ENCODE data around the gene PCSK6. TPM values are rescaled to one million over a fixed set of nuclear protein-coding genes. Genes with fewer than 3 reads are reported as not detected.
"Not testable (repeated sequence)": the region's sequence is repeated elsewhere in the genome, so short reads cannot be mapped to it uniquely, and the experiment has no call there.

Gene PCSK6
- total RNA-seq, 1 experiment from 2014 or later, result 2.9 TPM

GRCh38 chr15:101338502-101339057 lies 150.9 kb downstream of the PCSK6 start (continued):
- TF ChIP-seq ZNF532 (CRISPR knock-in tag; IDR thresholded peaks at IDR 0.05; ENCODE audit: borderline replicate concordance), result no peak

GRCh38 chr15:101337976-101338375 lies 151.5 kb downstream of the PCSK6 start:
- peaks cover 9% of the 10 kb centered on the region for H3K36me3 Mint-ChIP-seq
- ChIA-PET CTCF (no interaction called here), POLR2A (no interaction called here)
- no peaks in the 10 kb centered on the region for H3K4me1 Mint-ChIP-seq
- DNase-seq (ENCODE audit: low spot score), result no peak
- H3K27ac Mint-ChIP-seq, result no peak overlapping the region
- H3K4me3 Mint-ChIP-seq, result no peak overlapping the region
- no peak for TF ChIP-seq ZNF232 (CRISPR knock-in tag; IDR thresholded peaks at IDR 0.05)
- no peak for TF ChIP-seq SOX15 (CRISPR knock-in tag; IDR thresholded peaks at IDR 0.05)
- ATAC-seq, result no peak
- H3K27me3 Mint-ChIP-seq (ENCODE audit: low read depth), result peaks cover 37% of the 10 kb centered on the region
- H3K9me3 Mint-ChIP-seq, result peaks cover 23% of the 10 kb centered on the region

GRCh38 chr15:101333907-101334789 lies 155.4 kb downstream of the PCSK6 start:
- POLR2A ChIA-PET; H3K4me1 Mint-ChIP-seq; H3K27ac Mint-ChIP-seq; DNase-seq (ENCODE audit: low spot score); H3K4me3 Mint-ChIP-seq; H3K36me3 Mint-ChIP-seq; CTCF ChIA-PET: not testable (repeated sequence)
- peaks cover 23% of the 10 kb centered on the region for H3K9me3 Mint-ChIP-seq
- 0 out of 2 replicates have a peak, but pooled peaks have one; percentile 26 for ATAC-seq
- peaks cover 60% of the 10 kb centered on the region for H3K27me3 Mint-ChIP-seq (ENCODE audit: low read depth)
- TF ChIP-seq NR2C2 (CRISPR knock-in tag; IDR thresholded peaks at IDR 0.05), result peak; percentile 92
- TF ChIP-seq FOXK1 (CRISPR knock-in tag; IDR thresholded peaks at IDR 0.05), result peak; percentile 57; the same call in 1 of the 2 replicates

- H3K9me3 Mint-ChIP-seq, result peaks cover 23% of the 10 kb centered on the region
- POLR2A ChIA-PET, result no interaction called here
- peaks cover 9% of the 10 kb centered on the region for H3K36me3 Mint-ChIP-seq
- peaks cover 52% of the 10 kb centered on the region for H3K27me3 Mint-ChIP-seq (ENCODE audit: low read depth)
- H3K4me3 Mint-ChIP-seq, result no peak overlapping the region
- DNase-seq (ENCODE audit: low spot score), result no peak
- CTCF ChIA-PET, result interaction anchor here (2.6 kb wide), 1 partner anchor 11 kb away, joined by 13 read pairs; no protein-coding TSS in a partner anchor
- no peaks in the 10 kb centered on the region for H3K4me1 Mint-ChIP-seq
- ATAC-seq, result no peak
- no peak overlapping the region for H3K27ac Mint-ChIP-seq
- no peak for TF ChIP-seq ZSCAN18 (CRISPR knock-in tag; IDR thresholded peaks at IDR 0.05)
- TF ChIP-seq HMGXB4 (CRISPR knock-in tag; IDR thresholded peaks at IDR 0.05), result no peak
- no peak for TF ChIP-seq GTF2I (CRISPR knock-in tag; conservative IDR thresholded peaks at IDR 0.05)
- TF ChIP-seq GABPB1 (CRISPR knock-in tag; IDR thresholded peaks at IDR 0.05), result no peak
- no peak for TF ChIP-seq NFYB (CRISPR knock-in tag; conservative IDR thresholded peaks at IDR 0.05; ENCODE audit: low read depth)
- no peak for TF ChIP-seq CREB1 (CRISPR knock-in tag; IDR thresholded peaks at IDR 0.05)
- TF ChIP-seq E2F4 (CRISPR knock-in tag; IDR thresholded peaks at IDR 0.05; ENCODE audit: borderline replicate concordance, low read depth), result no peak
- no peak for TF ChIP-seq FOXP1 (CRISPR knock-in tag; IDR thresholded peaks at IDR 0.05; ENCODE audit: borderline replicate concordance)
- no peak for TF ChIP-seq ZNF532 (CRISPR knock-in tag; IDR thresholded peaks at IDR 0.05; ENCODE audit: borderline replicate concordance)
Observed at GRCh38 chr15:101332061-101332467, 157.4 kb downstream of the PCSK6 start.
